ENCODE measurements around the gene GART. TPM values are rescaled to one million over a fixed set of nuclear protein-coding genes. Genes with fewer than 3 reads are reported as not detected.
"Not testable (repeated sequence)": the region's sequence is repeated elsewhere in the genome, so short reads cannot be mapped to it uniquely, and the experiment has no call there.

The GART gene
- total RNA-seq, 1 donor from 2014 or later: 76.1 TPM

DNA sequence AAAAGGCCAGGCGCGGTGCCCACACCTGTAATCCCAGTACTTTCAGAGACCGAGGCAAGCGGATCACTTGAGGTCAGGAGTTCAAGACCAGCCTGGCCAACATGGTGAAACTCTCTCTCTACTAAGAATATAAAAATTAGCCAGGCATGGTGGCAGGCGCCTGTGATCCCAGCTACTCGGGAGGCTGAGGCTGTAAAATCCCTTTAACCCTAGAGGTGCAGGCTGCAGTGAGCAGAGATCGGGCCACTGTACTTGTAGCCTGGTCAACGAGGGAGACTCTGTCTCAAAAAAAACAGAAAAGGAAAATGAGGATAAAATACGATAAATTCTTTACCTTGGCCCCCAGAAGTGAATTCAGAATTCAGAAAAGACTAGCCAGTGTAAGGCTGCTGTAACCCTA lies 63.7 kb downstream of the GART start:
- Mint-ChIP-seq H3K27me3 (ENCODE audit: unreplicated experiment) (peaks cover 7% of the 10 kb centered on the region), H3K36me3 (ENCODE audit: low read depth, unreplicated experiment) (peaks cover 10% of the 10 kb centered on the region), H3K9me3 (ENCODE audit: unreplicated experiment) (no peaks in the 10 kb centered on the region), H3K4me1 (ENCODE audit: unreplicated experiment) (peaks cover 10% of the 10 kb centered on the region), H3K4me3 (ENCODE audit: unreplicated experiment) (peak overlapping the region; percentile 91), H3K27ac (ENCODE audit: unreplicated experiment) (peak overlapping the region; percentile 26)
- no peak for DNase-seq (ENCODE audit: low spot score)
- TF ChIP-seq, protein P1, sequence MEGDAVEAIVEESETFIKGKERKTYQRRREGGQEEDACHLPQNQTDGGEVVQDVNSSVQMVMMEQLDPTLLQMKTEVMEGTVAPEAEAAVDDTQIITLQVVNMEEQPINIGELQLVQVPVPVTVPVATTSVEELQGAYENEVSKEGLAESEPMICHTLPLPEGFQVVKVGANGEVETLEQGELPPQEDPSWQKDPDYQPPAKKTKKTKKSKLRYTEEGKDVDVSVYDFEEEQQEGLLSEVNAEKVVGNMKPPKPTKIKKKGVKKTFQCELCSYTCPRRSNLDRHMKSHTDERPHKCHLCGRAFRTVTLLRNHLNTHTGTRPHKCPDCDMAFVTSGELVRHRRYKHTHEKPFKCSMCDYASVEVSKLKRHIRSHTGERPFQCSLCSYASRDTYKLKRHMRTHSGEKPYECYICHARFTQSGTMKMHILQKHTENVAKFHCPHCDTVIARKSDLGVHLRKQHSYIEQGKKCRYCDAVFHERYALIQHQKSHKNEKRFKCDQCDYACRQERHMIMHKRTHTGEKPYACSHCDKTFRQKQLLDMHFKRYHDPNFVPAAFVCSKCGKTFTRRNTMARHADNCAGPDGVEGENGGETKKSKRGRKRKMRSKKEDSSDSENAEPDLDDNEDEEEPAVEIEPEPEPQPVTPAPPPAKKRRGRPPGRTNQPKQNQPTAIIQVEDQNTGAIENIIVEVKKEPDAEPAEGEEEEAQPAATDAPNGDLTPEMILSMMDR (IDR thresholded peaks at IDR 0.05; ENCODE audit: unreplicated experiment): no peak

DNA sequence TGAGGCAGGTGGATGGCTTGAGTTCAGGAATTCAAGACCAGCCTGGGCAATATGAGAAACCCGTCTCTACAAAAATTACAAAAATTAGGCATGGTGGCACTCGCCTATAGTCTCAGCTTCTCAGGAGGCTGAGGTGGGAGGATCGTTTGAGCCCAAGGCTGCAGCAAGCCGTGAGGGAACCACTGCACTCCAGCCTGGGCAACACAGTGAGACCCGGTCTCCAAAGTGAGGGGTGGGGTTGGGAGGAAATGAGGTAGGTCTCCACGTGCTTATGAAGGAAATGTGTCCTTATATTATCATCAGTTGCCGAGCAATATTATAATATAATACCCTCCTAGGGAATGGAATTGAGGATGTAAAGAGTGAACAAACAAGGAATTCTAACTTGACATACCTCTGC lies 64.9 kb downstream of the GART start:
- DNase-seq (ENCODE audit: low spot score): no peak
- H3K27ac Mint-ChIP-seq (ENCODE audit: unreplicated experiment): no peak overlapping the region
- peaks cover 10% of the 10 kb centered on the region for H3K36me3 Mint-ChIP-seq (ENCODE audit: low read depth, unreplicated experiment)
- peaks cover 10% of the 10 kb centered on the region for H3K4me1 Mint-ChIP-seq (ENCODE audit: unreplicated experiment)
- no peaks in the 10 kb centered on the region for H3K9me3 Mint-ChIP-seq (ENCODE audit: unreplicated experiment)
- H3K4me3 Mint-ChIP-seq (ENCODE audit: unreplicated experiment): no peak overlapping the region
- peaks cover 7% of the 10 kb centered on the region for H3K27me3 Mint-ChIP-seq (ENCODE audit: unreplicated experiment)
- TF ChIP-seq, protein P1 (IDR thresholded peaks at IDR 0.05; ENCODE audit: unreplicated experiment): no peak

DNA sequence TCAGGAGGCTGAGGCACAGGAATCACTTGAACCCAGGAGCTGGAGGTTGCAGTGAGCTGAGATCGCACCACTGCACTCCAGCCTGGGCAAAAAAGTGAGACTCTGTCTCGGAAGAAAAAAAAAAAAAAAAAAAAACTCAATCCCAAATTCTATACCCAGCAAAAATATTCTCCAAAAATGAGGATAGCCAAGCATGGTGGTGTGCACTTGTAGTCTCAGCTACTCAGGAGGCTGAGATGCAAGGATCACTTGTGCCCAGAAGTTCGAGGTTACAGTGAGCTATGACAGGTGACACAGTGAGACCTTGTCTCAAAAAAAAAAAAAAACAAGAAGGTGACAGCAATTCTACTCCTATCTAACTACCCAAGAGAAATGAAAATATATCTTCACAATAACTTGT lies 68.6 kb downstream of the GART start:
- Mint-ChIP-seq H3K4me3 (ENCODE audit: unreplicated experiment) (no peak overlapping the region), H3K4me1 (ENCODE audit: unreplicated experiment) (peaks cover under 1% of the 10 kb centered on the region), H3K9me3 (ENCODE audit: unreplicated experiment) (no peaks in the 10 kb centered on the region), H3K27ac (ENCODE audit: unreplicated experiment) (no peak overlapping the region), H3K27me3 (ENCODE audit: unreplicated experiment) (no peaks in the 10 kb centered on the region), H3K36me3 (ENCODE audit: low read depth, unreplicated experiment) (peaks cover under 1% of the 10 kb centered on the region)
- TF ChIP-seq, protein P1 (IDR thresholded peaks at IDR 0.05; ENCODE audit: unreplicated experiment): no peak
- no peak for DNase-seq (ENCODE audit: low spot score)

DNA sequence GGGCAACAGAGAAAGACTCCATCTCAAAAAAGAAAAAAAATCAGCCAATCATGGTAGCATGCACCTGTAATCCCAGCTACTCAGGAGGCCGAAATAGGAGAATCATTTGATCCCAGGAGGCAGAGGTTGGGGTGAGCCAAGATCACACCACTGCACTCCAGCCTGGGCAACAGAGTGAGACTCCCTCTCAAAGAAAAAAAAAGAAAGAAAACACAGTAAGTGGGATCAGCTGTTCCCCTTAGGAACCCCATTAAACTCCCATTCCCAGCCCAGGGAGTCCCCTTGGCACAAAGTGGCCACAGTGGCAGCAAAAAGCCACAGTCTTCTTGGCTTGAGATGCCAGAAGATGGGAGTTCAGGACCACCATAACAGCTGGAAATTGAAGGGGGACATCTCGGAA lies 71.2 kb downstream of the GART start:
- no peak overlapping the region for H3K4me3 Mint-ChIP-seq (ENCODE audit: unreplicated experiment)

DNA sequence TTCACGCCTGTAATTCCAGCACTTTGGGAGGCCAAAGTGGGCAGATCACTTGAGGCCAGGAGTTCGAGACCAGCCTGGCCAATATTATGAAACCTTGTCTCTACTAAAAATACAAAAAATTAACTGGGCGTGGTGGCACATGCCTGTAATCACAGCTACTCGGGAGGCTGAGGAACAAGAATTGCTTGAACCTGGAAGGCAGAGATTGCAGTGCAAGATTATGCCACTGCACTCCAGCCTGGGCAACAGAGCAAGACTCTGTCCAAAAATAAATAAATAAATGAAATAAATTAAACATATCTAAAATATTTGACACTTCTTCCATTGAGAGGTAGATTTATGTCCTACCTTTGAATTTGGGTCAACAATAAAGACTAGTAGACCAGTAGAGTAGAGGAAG lies 72.7 kb downstream of the GART start:
- H3K4me1 Mint-ChIP-seq (ENCODE audit: unreplicated experiment); H3K36me3 Mint-ChIP-seq (ENCODE audit: low read depth, unreplicated experiment); H3K4me3 Mint-ChIP-seq (ENCODE audit: unreplicated experiment); H3K27me3 Mint-ChIP-seq (ENCODE audit: unreplicated experiment); H3K9me3 Mint-ChIP-seq (ENCODE audit: unreplicated experiment); H3K27ac Mint-ChIP-seq (ENCODE audit: unreplicated experiment); DNase-seq (ENCODE audit: low spot score): not testable (repeated sequence)

More for the DNA sequence above, 71.2 kb downstream of the GART start:
- Mint-ChIP-seq H3K4me1 (ENCODE audit: unreplicated experiment) (no peaks in the 10 kb centered on the region), H3K9me3 (ENCODE audit: unreplicated experiment) (no peaks in the 10 kb centered on the region), H3K27ac (ENCODE audit: unreplicated experiment) (no peak overlapping the region), H3K27me3 (ENCODE audit: unreplicated experiment) (no peaks in the 10 kb centered on the region), H3K36me3 (ENCODE audit: low read depth, unreplicated experiment) (no peaks in the 10 kb centered on the region)
- TF ChIP-seq, protein P1 (IDR thresholded peaks at IDR 0.05; ENCODE audit: unreplicated experiment): no peak
- DNase-seq (ENCODE audit: low spot score): no peak
